Mucosa of descending colon (tissue), 3 donors: ENCODE results near the gene PRRX2. TPM values are rescaled to one million over a fixed set of nuclear protein-coding genes. Genes with fewer than 3 reads are reported as not detected.

Experiments used
- ATAC-seq: fragments of 200-7000 bp; cut with Tn5 transposase; one replicate; pipeline ENCODE4 v1.9.1; 2020; ENCODE audit warnings: mild to moderate bottlenecking, moderate library complexity
- DNase-seq, 3 donors: peaks; one replicate each; pipeline ENCODE4 v3.0.0-alpha.2; 2020
- H3K36me3 ChIP-seq: fragments of 200-600 bp; one replicate; pipeline ENCODE4 v1.8.0; 2021; ENCODE audit warnings: low read depth, mild to moderate bottlenecking
- H3K4me1 ChIP-seq: fragments of 200-600 bp; one replicate; pipeline ENCODE4 v1.8.0; 2021; ENCODE audit warnings: low read depth, mild to moderate bottlenecking
- H3K4me3 ChIP-seq: fragments of 200-600 bp; one replicate; pipeline ENCODE4 v1.8.0; 2021; ENCODE audit warnings: mild to moderate bottlenecking
- H3K9me3 ChIP-seq: fragments of 200-600 bp; one replicate; pipeline ENCODE4 v1.8.0; 2021; ENCODE audit warnings: mild to moderate bottlenecking
- CTCF ChIP-seq: fragments of 200-600 bp; IDR thresholded peaks from one replicate; pipeline ENCODE4 v1.8.0; 2022; ENCODE audit warnings: antibody characterized with exemption, mild to moderate bottlenecking
- intact Hi-C, 2 donors: fragments of 100-400 bp; cut with DNase I in 1 of 2; cut with micrococcal nuclease in 1 of 2; formaldehyde crosslinking; loops; one replicate each; pipeline versions ENCODE4 v1.11.0 to v1.11.1; 2022; cut with DNase I, micrococcal nuclease
- total RNA-seq, 3 donors: library from RNA; stranded (reverse); fragmentation: NEBNext Ultra II Directional in 2 of 3; extraction: Animal tissue kit (Norgen Biotek cat#: 25700) in 2 of 3; gene quantifications; one replicate each; pipeline versions ENCODE4 v1.2.1 to v1.2.4, GENCODE V29; 2021 to 2023
- donor health status: DM: no; HTN: no; CAD: no; lungs with moderate emphysema.
- donor health status: DM: no; HTN: no; CAD: no.
- donor health status: DM: no; HTN: yes; CAD: no.

The PRRX2 gene
- total RNA-seq, 3 donors from 2014 or later, result 0.38 to 1.6 (median 0.89) TPM

DNA sequence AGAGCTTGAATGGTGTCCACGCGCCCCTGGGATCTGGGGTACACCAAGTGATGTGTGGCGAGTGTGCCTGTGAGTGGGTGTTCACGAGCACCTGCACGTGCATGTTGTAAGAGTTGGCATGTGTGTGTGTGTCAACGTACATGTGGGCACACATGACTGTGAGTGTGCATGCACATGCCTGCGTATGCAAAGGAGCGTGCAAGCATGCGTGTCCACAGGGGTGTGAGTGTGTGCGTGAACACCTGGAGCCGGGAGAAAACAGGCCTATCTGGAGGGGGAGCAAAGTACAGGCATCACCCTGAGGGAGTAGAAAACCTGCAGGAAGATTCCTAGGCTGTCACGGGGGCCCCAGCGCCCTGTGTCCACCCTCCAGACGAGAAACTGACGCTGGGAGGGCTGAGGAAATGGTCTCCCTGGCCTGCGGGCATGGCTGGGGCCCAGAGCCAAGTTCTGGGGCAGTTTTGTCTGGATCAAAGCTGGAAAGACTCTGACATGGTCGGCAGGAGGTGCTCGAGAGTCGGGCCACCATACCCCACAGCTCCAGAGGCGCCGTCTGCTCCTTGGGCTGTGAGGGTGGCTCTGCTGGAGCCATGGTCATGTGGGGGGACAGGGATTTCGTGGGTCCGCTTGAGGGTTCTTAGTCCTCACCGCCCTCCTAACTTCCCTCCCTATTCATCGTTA, 55.6 kb downstream of the PRRX2 start:
- intact Hi-C loops, result no loop called here
- no peaks in the 10 kb centered on the region for H3K9me3 ChIP-seq
- peak; percentile 65 for ATAC-seq

GRCh38 chr9:129722913-129723312, 57.5 kb downstream of the PRRX2 start:
- no peak overlapping the region for H3K4me3 ChIP-seq
- no peaks in the 10 kb centered on the region for H3K9me3 ChIP-seq
- intact Hi-C loops, result no loop called here
- H3K36me3 ChIP-seq, result no peaks in the 10 kb centered on the region
- ATAC-seq (no peak), DNase-seq (no peak)
- H3K4me1 ChIP-seq, result no peaks in the 10 kb centered on the region
- TF ChIP-seq CTCF, result no peak

More for the DNA sequence above, 55.6 kb downstream of the PRRX2 start:
- no peak overlapping the region for H3K4me3 ChIP-seq
- no peak for DNase-seq
- no peaks in the 10 kb centered on the region for H3K4me1 ChIP-seq
- no peaks in the 10 kb centered on the region for H3K36me3 ChIP-seq
- TF ChIP-seq CTCF, result no peak

DNA sequence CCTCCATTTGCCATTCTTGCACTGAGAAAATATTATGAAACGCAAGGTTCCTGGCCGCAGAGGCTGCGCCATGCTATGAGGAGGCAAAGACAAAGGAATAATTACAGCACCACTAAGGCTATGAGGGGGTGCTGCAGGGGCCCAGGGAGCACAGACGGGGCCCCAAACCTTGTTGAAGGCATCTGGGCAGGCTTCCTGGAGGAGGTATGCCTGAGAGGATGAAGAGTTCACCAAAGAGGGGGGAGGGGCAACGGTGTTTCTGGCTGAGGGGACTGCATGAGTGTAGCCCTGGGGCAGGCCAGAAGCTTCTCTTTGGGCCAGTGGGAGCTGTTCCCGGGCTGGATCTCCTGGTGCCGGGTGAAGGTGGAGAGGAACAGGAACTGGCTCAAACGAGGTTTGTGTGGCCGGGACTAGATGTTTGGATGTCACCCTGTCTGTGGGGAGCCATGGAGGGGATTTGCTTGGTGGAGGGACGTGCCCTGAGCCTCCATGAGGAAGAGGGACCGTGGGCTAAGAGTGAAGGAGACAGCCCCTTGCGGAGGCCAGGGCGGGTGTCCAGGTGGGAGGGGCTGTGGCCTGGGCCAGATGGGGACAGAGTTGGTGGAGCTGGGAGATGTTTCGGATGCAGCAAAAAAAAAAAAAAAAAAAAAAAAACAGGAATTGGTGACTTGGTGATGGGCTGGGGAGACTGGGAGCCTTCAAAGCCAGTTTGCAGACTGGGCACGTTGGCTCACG, 59.2 kb downstream of the PRRX2 start:
- no peaks in the 10 kb centered on the region for H3K36me3 ChIP-seq
- no peak for TF ChIP-seq CTCF
- ATAC-seq (no peak), DNase-seq (no peak)
- intact Hi-C loops, result no loop called here
- no peaks in the 10 kb centered on the region for H3K9me3 ChIP-seq
- no peak overlapping the region for H3K4me3 ChIP-seq
- H3K4me1 ChIP-seq, result no peaks in the 10 kb centered on the region

GRCh38 chr9:129725795-129726251, 60.4 kb downstream of the PRRX2 start:
- H3K4me3 ChIP-seq, result no peak overlapping the region
- no peaks in the 10 kb centered on the region for H3K36me3 ChIP-seq
- intact Hi-C loops, result no loop called here
- H3K9me3 ChIP-seq, result no peaks in the 10 kb centered on the region
- ATAC-seq, result no peak
- no peak for DNase-seq
- no peak for TF ChIP-seq CTCF
- H3K4me1 ChIP-seq, result no peaks in the 10 kb centered on the region

- no peak overlapping the region for H3K4me3 ChIP-seq
- H3K4me1 ChIP-seq, result no peaks in the 10 kb centered on the region
- intact Hi-C loops, result no loop called here
- peak; percentile 94 for TF ChIP-seq CTCF
- no peaks in the 10 kb centered on the region for H3K36me3 ChIP-seq
- DNase-seq, result peak; percentile 76 to 79 (median 76)
- ATAC-seq, result peak; percentile 94
- no peaks in the 10 kb centered on the region for H3K9me3 ChIP-seq
These were observed 61.1 kb downstream of the PRRX2 start for GRCh38 chr9:129726322-129727160.
